H9 (cell line): ENCODE data around the gene FAM13A. TPM values are rescaled to one million over a fixed set of nuclear protein-coding genes. Genes with fewer than 3 reads are reported as not detected.
A peak's percentile ranks its signal among the peaks of the same experiment; 100 is the strongest.

Source experiments
- DNase-seq: peaks from one replicate; pipeline ENCODE4 v3.0.0-alpha.2; 2017
- H2AFZ ChIP-seq: one replicate; pipeline ENCODE4 v1.6.1; 2013; ENCODE audit warnings: mild to moderate bottlenecking, low read length, control low read depth, moderate library complexity
- H2AK5ac ChIP-seq: 2 replicates; pipeline ENCODE4 v1.6.1; 2013; ENCODE audit warnings: low read length, control low read depth, mixed read lengths; ENCODE audit not compliant: insufficient read length
- H2BK120ac ChIP-seq: one replicate; pipeline ENCODE4 v1.6.1; 2013; ENCODE audit warnings: low read depth, mild to moderate bottlenecking, low read length, control low read depth, inconsistent platforms; ENCODE audit not compliant: poor library complexity, severe bottlenecking
- H2BK12ac ChIP-seq: 2 replicates; pipeline ENCODE4 v1.6.1; 2013; ENCODE audit warnings: low read length, control low read depth, mixed read lengths, low read depth; ENCODE audit not compliant: insufficient read length
- H2BK15ac ChIP-seq: 2 replicates; pipeline ENCODE4 v1.6.1; 2013; ENCODE audit warnings: low read depth, low read length, control low read depth
- H2BK20ac ChIP-seq: one replicate; pipeline ENCODE4 v1.6.1; 2013; ENCODE audit warnings: low read depth, mild to moderate bottlenecking, low read length, control low read depth, inconsistent platforms; ENCODE audit not compliant: poor library complexity, severe bottlenecking
- H2BK5ac ChIP-seq: 2 replicates; pipeline ENCODE4 v1.6.1; 2013; ENCODE audit warnings: low read length, control low read depth, mixed read lengths; ENCODE audit not compliant: insufficient read length
- H3K14ac ChIP-seq: 2 replicates; pipeline ENCODE4 v1.6.1; 2013; ENCODE audit warnings: low read length, control low read depth; ENCODE audit not compliant: insufficient read depth
- H3K18ac ChIP-seq: 2 replicates; pipeline ENCODE4 v1.6.1; 2013; ENCODE audit warnings: low read depth, mild to moderate bottlenecking, mixed read lengths, low read length, control low read depth; ENCODE audit not compliant: insufficient read length
- H3K23ac ChIP-seq: 2 replicates; pipeline ENCODE4 v1.6.1; 2013; ENCODE audit warnings: low read length, control low read depth, mixed read lengths, low read depth; ENCODE audit not compliant: insufficient read length
- H3K23me2 ChIP-seq: 2 replicates; pipeline ENCODE4 v1.6.1; 2013; ENCODE audit warnings: low read depth, mild to moderate bottlenecking, mixed read lengths, low read length, control low read depth; ENCODE audit not compliant: insufficient read length, poor library complexity, severe bottlenecking
- H3K27ac ChIP-seq: 2 replicates; pipeline ENCODE4 v1.5.1; 2013; ENCODE audit warnings: low read length, control low read depth, mixed read lengths, low read depth; ENCODE audit not compliant: insufficient read length
- H3K27me3 ChIP-seq: 2 replicates; pipeline ENCODE4 v1.6.1; 2013; ENCODE audit warnings: low read length, control low read depth, inconsistent platforms; ENCODE audit not compliant: insufficient read depth
- H3K4ac ChIP-seq: 2 replicates; pipeline ENCODE4 v1.6.1; 2013; ENCODE audit warnings: low read depth, mild to moderate bottlenecking, control low read depth, inconsistent platforms, low read length, moderate library complexity
- H3K4me1 ChIP-seq: 2 replicates; pipeline ENCODE4 v1.6.1; 2013; ENCODE audit warnings: low read length, control low read depth, inconsistent platforms; ENCODE audit not compliant: insufficient read depth
- H3K4me2 ChIP-seq: 2 replicates; pipeline ENCODE4 v1.6.1; 2013; ENCODE audit warnings: low read length, control low read depth, mixed read lengths; ENCODE audit not compliant: insufficient read length, insufficient read depth
- H3K56ac ChIP-seq: 2 replicates; pipeline ENCODE4 v1.6.1; 2013; ENCODE audit warnings: low read depth, mild to moderate bottlenecking, mixed read lengths, low read length, control low read depth; ENCODE audit not compliant: insufficient read length
- H3K79me1 ChIP-seq: 2 replicates; pipeline ENCODE4 v1.6.1; 2013; ENCODE audit warnings: low read depth, mild to moderate bottlenecking, moderate library complexity, low read length, control low read depth, inconsistent platforms; ENCODE audit not compliant: insufficient read depth, poor library complexity, severe bottlenecking
- H3K79me2 ChIP-seq: 2 replicates; pipeline ENCODE4 v1.6.1; 2013; ENCODE audit warnings: low read length, control low read depth, inconsistent platforms; ENCODE audit not compliant: insufficient read depth
- H3K9ac ChIP-seq: 2 replicates; pipeline ENCODE4 v1.6.1; 2013; ENCODE audit warnings: low read length, control low read depth, mixed read lengths; ENCODE audit not compliant: insufficient read length; ENCODE audit errors: extremely low read depth
- H3K9me3 ChIP-seq: one replicate; pipeline ENCODE4 v1.6.1; 2013; ENCODE audit warnings: low read depth, low read length, inconsistent platforms; ENCODE audit not compliant: control insufficient read depth
- H3T11ph ChIP-seq: one replicate; pipeline ENCODE4 v1.6.1; 2013; ENCODE audit warnings: mild to moderate bottlenecking, low read length, control low read depth, inconsistent platforms
- H4K20me1 ChIP-seq: one replicate; pipeline ENCODE4 v1.6.1; 2013; ENCODE audit not compliant: control insufficient read depth, insufficient read length, insufficient read depth
- H4K5ac ChIP-seq: 2 replicates; pipeline ENCODE4 v1.6.1; 2013; ENCODE audit warnings: low read depth, mild to moderate bottlenecking, mixed read lengths, low read length, control low read depth; ENCODE audit not compliant: insufficient read length
- H4K8ac ChIP-seq: replicated peaks from 2 replicates; pipeline ENCODE4 v1.6.1; 2013; ENCODE audit warnings: low read length, control low read depth, mixed read lengths, low read depth; ENCODE audit not compliant: insufficient read length
- H4K91ac ChIP-seq: 2 replicates; pipeline ENCODE4 v1.6.1; 2013; ENCODE audit warnings: low read depth, mild to moderate bottlenecking, moderate library complexity, mixed read lengths, low read length, control low read depth; ENCODE audit not compliant: insufficient read length
- H3K27ac Mint-ChIP-seq, 3 experiments: 2 replicates in 2 of 3; 3 replicates in 1 of 3; pipeline ENCODE4 v1.8.0; 2020 to 2021; ENCODE audit warnings: mixed read lengths in 3 of 3, mild to moderate bottlenecking in 1 of 3, moderate library complexity in 1 of 3
- H3K27me3 Mint-ChIP-seq: 2 replicates; pipeline ENCODE4 v1.8.0; 2021; ENCODE audit warnings: low read depth, mild to moderate bottlenecking, moderate library complexity, mixed read lengths
- H3K36me3 Mint-ChIP-seq, 3 experiments: 2 replicates in 2 of 3; 3 replicates in 1 of 3; pipeline ENCODE4 v1.8.0; 2020 to 2021; ENCODE audit warnings: low read depth in 3 of 3, mixed read lengths in 3 of 3; ENCODE audit not compliant: insufficient read depth in 1 of 3
- H3K4me1 Mint-ChIP-seq, 2 experiments: 2 replicates each; pipeline ENCODE4 v1.8.0; 2020; ENCODE audit warnings: mixed read lengths in 2 of 2
- H3K4me3 Mint-ChIP-seq, 2 experiments: 2 replicates in 1 of 2; 3 replicates in 1 of 2; pipeline ENCODE4 v1.8.0; 2020 to 2021; ENCODE audit warnings: mild to moderate bottlenecking in 2 of 2, mixed read lengths in 2 of 2, moderate library complexity in 1 of 2
- H3K9me3 Mint-ChIP-seq, 2 experiments: 2 replicates in 1 of 2; 3 replicates in 1 of 2; pipeline ENCODE4 v1.8.0; 2020; ENCODE audit warnings: mild to moderate bottlenecking in 2 of 2, mixed read lengths in 2 of 2, moderate library complexity in 1 of 2
- WGBS: extraction: QIAGEN DNeasy Blood & Tissue Kit; methylation state at CpG from one replicate; pipeline ENCODE4 v1.1.7; 2013; ENCODE audit warnings: missing lambda C conversion rate, low lambda C conversion rate, mixed read lengths; ENCODE audit not compliant: insufficient read length; ENCODE audit errors: extremely low coverage; 5-methylcytosine and 5-hydroxymethylcytosine counted together
- total RNA-seq: library from RNA; stranded (reverse); gene quantifications from 2 replicates; pipeline ENCODE4 v1.2.1, GENCODE V29; 2021
- TF ChIP-seq, protein P1 (sequence below): fragments of 200-600 bp; sonication (generic); conservative IDR thresholded peaks from 3 replicates; pipeline ENCODE4 v1.8.0; 2021; ENCODE audit warnings: antibody characterized with exemption, mild to moderate bottlenecking

Gene FAM13A
- total RNA-seq, 1 experiment from 2014 or later = 12.7 TPM

DNA sequence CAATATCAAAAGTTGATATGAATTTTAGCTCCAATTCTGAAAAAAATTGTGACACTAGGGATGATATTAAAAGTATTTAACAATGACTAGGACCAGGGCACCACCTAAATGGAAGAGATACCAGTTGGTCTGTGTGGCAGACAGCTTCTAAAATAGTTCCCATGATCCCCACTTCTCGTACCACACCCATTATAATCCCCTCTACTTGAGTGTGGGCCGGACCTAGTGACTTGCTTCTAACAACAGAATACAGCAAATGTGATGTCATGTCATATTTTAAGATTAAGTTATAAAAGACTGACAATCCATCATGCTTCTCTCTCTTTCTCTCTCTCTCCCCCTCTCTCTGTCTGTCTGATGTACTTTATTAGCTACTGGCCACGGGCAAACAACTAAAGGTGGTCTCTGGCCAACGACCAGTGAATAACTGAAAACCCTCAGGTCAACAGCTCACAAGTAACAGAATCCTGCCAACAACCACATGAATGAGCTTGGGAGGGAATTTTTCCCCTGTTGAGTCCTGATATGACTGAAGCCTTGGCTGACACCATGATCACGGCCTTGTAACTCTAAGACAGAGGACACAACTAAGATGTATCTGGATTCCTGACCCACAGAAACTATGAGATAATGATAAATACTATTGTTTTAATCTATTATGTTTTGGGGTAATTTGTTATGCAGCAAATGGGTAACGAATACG lies 34.4 kb downstream of the FAM13A start:
- Mint-ChIP-seq H3K27me3 (no peaks in the 10 kb centered on the region), H3K36me3 (peaks cover 22 to 28% (median 25%) of the 10 kb centered on the region in 3 experiments)
- H3K79me1 ChIP-seq = no peaks in the 10 kb centered on the region

More for the DNA sequence above, 34.4 kb downstream of the FAM13A start:
- Histone ChIP-seq H3K27ac (no peak overlapping the region), H3K23me2 (no peaks in the 10 kb centered on the region), H3K79me2 (no peaks in the 10 kb centered on the region), H2BK20ac (no peak overlapping the region), H3K23ac (no peak overlapping the region), H3K14ac (no peak overlapping the region), H3K4ac (no peak overlapping the region), H3K9ac (no peak overlapping the region), H3K27me3 (no peaks in the 10 kb centered on the region), H3K9me3 (no peaks in the 10 kb centered on the region), H2BK5ac (no peak overlapping the region), H3T11ph (no peak overlapping the region), H2BK15ac (no peak overlapping the region), H2BK12ac (no peak overlapping the region), H4K91ac (no peak overlapping the region), H3K56ac (no peak overlapping the region), H4K8ac (no peak overlapping the region), H4K5ac (no peak overlapping the region), H2BK120ac (no peak overlapping the region), H3K4me2 (no peak overlapping the region), H3K4me1 (no peaks in the 10 kb centered on the region), H3K18ac (no peak overlapping the region), H4K20me1 (no peaks in the 10 kb centered on the region), H2AFZ (no peak overlapping the region), H2AK5ac (no peak overlapping the region)
- TF ChIP-seq, protein P1, sequence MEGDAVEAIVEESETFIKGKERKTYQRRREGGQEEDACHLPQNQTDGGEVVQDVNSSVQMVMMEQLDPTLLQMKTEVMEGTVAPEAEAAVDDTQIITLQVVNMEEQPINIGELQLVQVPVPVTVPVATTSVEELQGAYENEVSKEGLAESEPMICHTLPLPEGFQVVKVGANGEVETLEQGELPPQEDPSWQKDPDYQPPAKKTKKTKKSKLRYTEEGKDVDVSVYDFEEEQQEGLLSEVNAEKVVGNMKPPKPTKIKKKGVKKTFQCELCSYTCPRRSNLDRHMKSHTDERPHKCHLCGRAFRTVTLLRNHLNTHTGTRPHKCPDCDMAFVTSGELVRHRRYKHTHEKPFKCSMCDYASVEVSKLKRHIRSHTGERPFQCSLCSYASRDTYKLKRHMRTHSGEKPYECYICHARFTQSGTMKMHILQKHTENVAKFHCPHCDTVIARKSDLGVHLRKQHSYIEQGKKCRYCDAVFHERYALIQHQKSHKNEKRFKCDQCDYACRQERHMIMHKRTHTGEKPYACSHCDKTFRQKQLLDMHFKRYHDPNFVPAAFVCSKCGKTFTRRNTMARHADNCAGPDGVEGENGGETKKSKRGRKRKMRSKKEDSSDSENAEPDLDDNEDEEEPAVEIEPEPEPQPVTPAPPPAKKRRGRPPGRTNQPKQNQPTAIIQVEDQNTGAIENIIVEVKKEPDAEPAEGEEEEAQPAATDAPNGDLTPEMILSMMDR = no peak
- no peaks in the 10 kb centered on the region; a peak in 1 of 5 replicates for H3K9me3 Mint-ChIP-seq
- no peak overlapping the region for H3K4me3 Mint-ChIP-seq
- DNase-seq = no peak
- peak overlapping the region in 2 of 3 experiments; percentile 10 to 74; a peak in 1 of 7 replicates for H3K27ac Mint-ChIP-seq
- no CpG with 5 or more reads among the region's 7 CpGs for WGBS
- peaks cover 6 to 7% of the 10 kb centered on the region in 2 experiments for H3K4me1 Mint-ChIP-seq
